GM12864 (cell line): ENCODE data around the gene DCBLD2.
"Not testable (repeated sequence)": the region's sequence is repeated elsewhere in the genome, so short reads cannot be mapped to it uniquely, and the experiment has no call there.

Experiments used
- DNase-seq: peaks from one replicate; pipeline ENCODE4 v3.0.0-alpha.2; 2011; ENCODE audit warnings: low read depth
- H3K4me3 ChIP-seq: 2 replicates; pipeline ENCODE4 v1.5.1; 2011; ENCODE audit warnings: mild to moderate bottlenecking, low read depth, low read length, control low read depth
- CTCF ChIP-seq: IDR thresholded peaks from 2 replicates; pipeline ENCODE4 v1.5.1; 2011; ENCODE audit warnings: low read depth, mild to moderate bottlenecking, moderate library complexity, low read length, control low read depth, inconsistent platforms; ENCODE audit errors: missing control alignments

DCBLD2 gene

GRCh38 chr3:98884675-98885371 lies 16.7 kb downstream of the DCBLD2 start:
- H3K4me3 ChIP-seq, result no peak overlapping the region
- no peak for DNase-seq
- TF ChIP-seq CTCF, result no peak

- not testable (repeated sequence) for DNase-seq
Measured at GRCh38 chr3:98882614-98883333, 18.7 kb downstream of the DCBLD2 start.

GRCh38 chr3:98877132-98877531 lies 24.4 kb downstream of the DCBLD2 start:
- no peak for TF ChIP-seq CTCF
- no peak for DNase-seq
- no peak overlapping the region for H3K4me3 ChIP-seq

More at GRCh38 chr3:98882614-98883333, 18.7 kb downstream of the DCBLD2 start:
- H3K4me3 ChIP-seq, result not testable (repeated sequence)

- H3K4me3 ChIP-seq, result no peak overlapping the region
- TF ChIP-seq CTCF, result no peak
- DNase-seq, result no peak
Measured at GRCh38 chr3:98875535-98875934, 26.0 kb downstream of the DCBLD2 start.

- no peak for TF ChIP-seq CTCF
- DNase-seq, result no peak
- H3K4me3 ChIP-seq, result no peak overlapping the region
Measured at GRCh38 chr3:98874602-98875249, 26.8 kb downstream of the DCBLD2 start.

- H3K4me3 ChIP-seq, result no peak overlapping the region
- no peak for TF ChIP-seq CTCF
- DNase-seq, result no peak
Measured at GRCh38 chr3:98869391-98869790, 32.1 kb downstream of the DCBLD2 start.

GRCh38 chr3:98857971-98858370 lies 43.5 kb downstream of the DCBLD2 start:
- not testable (repeated sequence) for DNase-seq, H3K4me3 ChIP-seq

- not testable (repeated sequence) for H3K4me3 ChIP-seq, DNase-seq
Measured at GRCh38 chr3:98857258-98857657, 44.2 kb downstream of the DCBLD2 start.
